G401.6 (cell line): ENCODE data around the gene THSD4.

ENCODE experiments used
- FAIRE-seq: peaks from 2 replicates; lab custom pipeline; 2012; peaks lifted over from hg19 to GRCh38; lab: Jason Lieb, UNC

Gene THSD4

DNA sequence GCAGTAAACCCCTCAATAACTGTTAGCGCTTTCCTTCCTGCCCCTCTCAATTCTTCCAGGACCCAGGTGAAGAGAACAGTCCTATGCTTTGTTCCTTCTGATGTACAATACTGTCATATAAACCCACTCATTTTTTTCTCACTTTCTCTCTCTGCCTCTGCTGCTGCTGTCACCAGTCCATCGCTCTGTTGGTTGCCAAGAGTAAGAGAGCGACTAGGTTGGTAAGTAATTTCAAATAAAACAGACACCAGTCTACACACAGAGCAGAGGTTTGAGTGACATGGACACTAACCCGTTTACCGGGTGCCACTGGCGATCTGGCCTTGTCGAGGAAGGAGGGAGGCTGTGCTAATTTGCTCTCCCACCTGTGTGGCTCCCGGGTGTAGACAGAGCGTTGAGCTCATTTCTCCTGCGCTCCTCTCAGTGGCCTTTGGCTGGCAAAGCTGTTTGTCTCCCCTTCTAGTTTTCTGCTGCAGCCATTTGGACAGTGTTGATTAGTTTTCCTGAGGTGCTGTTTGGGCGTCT, 215.4 kb downstream of the THSD4 start:
- no peak for FAIRE-seq

DNA sequence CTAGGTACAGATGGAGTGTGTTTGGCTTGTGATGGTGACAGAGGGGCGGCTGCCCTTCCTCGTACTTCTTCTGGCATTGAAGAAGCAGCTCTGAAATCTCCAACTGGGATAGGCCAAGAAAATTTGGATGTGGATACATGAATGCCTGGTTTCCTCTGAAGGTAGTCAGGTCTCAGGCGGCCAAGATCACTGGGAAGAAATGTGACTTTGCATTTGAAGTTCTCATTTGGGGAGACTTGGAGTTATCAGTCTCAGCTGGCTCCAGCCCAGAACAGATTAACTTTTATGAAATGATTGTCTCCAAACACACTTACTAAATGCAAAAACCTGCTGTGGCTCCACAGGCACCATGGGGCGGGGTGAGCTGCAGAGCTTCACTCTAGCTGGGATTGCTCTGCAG, 215.9 kb downstream of the THSD4 start:
- FAIRE-seq = no peak

DNA sequence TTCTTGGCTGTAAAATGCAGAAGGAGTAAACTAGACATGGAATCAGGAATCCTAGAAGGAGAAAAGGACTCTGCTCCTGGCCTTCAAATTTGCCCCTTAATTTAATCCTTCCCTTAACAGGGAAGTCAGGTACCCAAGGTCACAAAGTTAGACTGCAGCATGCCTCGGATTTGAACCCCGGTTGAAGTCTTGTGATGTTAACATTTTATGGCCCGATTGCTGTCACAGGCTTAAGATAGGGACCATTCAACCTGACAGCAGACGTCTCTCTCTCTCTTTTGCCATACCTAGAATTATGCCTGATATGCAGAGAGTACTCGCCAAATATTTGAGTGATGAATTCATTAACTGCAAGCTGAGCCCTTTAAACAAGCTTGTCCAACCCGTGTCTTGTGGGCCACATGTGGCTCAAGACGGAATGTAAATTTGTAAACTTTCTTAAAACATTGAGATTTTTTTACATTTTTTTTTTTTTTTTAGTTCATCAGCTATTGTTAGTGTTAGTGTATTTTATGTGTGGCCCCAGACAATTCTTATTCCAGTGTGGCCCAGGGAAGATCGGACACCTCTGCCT, 217.2 kb downstream of the THSD4 start:
- FAIRE-seq = no peak

DNA sequence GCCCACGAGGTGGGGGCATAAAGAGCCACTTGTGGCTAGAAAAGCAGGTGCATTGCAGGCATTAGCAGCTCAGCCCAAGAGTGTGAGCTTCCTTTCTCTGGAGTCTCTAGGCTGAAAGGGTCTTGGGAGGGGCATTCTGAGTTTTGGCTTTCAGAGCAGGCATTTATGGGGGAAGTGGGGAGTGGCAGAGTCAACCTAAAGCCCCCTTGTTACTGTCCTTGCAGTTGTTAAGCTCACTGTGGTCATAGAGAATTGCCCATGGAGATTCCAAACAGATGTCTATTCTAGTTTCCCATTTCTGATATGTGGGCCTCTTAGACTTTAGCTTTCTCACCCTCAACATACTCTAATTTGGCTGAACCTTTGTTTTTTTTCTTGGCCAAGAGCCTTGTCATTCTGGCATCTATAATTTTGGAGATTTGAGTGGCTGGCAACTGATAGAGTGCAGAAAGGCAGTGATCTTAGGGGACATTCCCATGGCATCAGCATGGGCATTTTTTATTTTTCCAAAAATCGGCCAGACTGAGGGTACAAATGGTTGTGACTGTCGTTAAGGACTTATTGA, 217.9 kb downstream of the THSD4 start:
- no peak for FAIRE-seq

DNA sequence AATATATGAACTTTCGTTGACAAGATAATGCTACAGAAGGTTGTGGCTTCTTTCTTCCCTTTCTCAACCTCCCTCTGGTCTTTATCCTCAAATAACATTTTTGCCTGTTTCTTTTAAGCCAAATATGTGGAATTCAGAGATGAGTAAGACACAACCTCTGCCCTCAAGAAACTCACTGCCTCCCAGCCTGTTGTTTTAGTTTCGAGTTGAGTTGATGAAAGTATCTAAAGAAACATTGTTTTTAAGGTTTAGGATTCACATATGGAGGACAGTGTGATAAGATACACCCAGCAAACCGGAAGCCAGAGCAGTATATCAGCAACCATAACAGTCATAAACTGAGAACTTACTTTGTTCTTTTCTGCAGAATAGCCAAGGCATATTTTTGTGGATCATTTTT, 218.6 kb downstream of the THSD4 start:
- FAIRE-seq = no peak

DNA sequence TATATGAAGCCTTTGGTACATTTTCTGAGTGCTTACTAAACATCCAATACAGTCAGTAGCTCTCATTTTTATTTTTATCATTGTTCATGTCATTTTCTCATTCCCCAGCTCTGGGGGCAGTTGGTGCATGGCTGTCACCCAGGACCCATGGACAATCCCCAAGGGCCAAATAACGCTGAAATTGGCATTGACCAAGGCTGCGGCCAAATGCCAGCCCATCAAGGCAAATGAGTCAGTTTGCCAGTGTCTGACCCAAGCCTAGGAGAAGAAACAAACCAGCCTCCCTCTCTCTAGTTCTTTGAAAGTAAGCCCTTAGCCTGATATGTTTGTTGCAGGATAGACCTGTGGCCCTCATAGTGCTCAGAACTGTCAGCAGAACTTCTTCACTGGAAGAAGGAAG, 219.2 kb downstream of the THSD4 start:
- no peak for FAIRE-seq

DNA sequence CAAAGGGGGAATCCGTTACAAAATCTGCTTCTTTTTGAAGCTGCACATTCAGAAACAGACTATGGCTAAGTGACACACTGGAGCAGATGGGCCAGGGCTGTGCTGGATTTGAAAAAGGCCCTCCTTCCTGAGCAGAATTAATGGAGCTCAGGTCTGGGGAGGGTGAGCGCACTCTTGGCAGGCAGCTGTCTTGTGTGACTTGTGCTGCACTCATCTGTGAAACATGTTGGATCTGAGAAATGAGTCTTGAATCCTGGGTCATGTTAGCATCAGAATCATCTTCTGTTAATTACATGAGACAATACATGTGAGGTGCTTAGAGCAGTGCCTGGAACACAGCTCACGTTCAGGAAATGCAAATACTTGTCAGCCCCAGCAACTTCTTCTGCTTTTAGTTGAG, 219.6 kb downstream of the THSD4 start:
- no peak for FAIRE-seq

DNA sequence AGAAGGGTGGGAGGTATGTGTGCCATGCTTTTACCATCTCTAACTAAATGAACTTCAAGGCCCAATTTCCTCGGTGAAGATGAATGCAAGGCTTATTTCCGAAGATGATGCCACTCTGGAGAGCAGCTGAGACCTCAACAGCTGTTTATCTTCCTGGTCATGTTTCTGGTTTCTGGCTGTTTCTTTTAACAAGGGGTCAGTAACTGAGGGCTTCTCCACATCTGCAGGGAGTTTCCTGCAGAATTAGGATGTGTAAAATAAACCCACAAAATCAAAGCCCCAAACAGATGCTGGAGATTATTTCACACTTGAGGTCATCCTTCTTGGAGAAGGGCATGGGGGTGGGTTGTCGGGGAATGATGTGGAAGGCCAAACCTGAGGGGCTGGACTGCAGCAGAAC, 220.3 kb downstream of the THSD4 start:
- FAIRE-seq = no peak

DNA sequence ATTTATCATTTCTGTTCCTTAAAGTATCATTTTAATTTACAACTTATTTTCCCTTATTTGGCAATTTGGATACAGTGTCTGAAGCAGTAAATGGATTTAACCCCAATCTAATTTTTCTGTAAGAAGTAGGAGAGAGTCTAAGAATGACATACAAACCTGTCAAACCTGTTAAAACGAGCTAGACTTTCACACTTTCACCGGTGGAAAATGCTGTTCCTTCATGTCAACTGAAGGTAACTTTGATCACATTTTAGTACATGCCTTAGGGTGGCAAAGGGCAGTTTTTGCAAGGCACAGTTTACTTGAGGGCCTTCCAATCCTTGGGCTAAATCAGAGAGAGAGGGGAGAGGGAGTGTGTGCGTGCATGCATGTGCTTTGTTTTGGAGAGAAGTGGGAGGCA, 221.4 kb downstream of the THSD4 start:
- FAIRE-seq = no peak

DNA sequence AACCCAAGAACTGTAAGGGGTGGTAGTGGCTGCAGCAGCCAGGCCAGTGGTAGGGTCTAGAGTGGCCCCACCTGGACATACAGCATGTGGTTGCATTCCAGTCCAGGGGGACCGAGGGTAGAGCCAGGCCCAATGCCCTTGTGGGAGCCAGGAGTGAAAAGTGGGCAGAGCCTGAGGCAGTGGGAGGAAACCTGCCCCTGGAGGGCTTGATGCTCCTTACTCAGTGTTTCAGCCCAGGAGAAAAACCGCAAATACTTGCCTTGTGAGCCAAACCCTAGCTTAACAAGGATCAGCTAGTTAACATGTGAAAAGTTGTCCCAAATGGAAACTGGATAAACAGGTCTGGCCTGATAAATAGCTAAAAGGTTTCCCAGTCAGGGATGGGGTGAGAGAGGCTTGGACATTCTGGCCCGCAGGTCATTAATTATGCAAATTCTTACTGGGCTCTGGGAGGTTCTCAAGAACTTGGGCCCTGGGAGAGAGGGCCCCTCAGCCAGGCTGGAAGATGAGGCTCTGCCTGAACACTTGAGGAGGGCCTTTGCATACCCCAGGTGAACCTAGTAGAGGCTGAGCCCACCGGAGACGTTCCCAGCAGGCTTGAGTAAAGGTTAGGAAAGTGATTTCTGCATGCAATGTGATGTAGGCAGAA, 222.1 kb downstream of the THSD4 start:
- FAIRE-seq = no peak

DNA sequence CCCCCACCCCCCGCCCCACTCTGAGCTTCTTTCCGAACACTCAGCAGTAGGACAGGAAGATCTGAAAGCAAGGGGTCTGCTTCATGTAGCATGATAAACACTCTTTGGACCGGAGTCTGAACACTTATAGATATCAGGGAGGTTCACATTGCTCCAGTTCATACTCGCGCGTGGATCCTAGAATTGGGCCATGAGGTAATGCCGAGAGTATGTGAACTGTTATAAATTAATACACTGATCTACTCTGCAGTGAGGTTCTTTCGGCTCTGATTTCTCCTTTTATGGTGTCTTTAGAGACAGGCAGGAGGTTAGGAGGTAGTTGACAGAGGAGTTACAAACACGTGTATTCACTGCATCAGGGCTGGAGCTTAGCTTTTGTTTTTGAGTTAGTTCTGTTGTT, 223.0 kb downstream of the THSD4 start:
- FAIRE-seq = no peak

DNA sequence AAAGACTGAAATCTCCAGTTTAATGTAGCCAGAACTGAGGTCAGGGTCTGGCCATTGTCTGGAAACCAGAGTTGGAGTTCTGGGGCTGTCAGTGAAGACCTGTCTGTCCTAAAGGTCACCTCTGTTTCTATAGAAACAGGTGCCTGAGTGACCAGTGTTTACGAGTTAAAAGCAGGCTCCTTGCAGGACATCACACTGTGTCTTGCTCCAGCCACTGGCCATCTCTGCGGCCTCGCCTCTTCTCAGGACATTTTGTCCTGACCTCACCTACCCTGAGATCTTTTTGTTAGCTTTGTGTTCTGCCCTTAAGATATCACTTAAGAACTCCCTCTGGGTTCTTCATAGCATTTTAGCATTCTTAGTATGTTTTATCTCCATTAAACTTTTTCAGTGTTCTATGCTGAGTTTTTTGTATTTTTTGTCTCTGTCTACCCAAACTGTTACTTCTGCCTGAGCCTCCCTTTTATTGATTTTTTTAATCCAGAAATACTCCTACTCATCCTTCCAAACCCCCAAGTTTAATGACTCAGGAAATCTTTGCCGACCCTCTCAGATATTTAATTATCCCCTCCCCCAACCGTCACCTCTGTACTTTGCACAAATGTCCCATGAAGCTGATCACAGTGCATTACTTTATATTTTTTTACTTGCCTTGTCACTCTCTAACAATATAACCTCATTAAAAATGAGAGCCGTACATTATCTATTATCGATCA, 223.7 kb downstream of the THSD4 start:
- FAIRE-seq = no peak

DNA sequence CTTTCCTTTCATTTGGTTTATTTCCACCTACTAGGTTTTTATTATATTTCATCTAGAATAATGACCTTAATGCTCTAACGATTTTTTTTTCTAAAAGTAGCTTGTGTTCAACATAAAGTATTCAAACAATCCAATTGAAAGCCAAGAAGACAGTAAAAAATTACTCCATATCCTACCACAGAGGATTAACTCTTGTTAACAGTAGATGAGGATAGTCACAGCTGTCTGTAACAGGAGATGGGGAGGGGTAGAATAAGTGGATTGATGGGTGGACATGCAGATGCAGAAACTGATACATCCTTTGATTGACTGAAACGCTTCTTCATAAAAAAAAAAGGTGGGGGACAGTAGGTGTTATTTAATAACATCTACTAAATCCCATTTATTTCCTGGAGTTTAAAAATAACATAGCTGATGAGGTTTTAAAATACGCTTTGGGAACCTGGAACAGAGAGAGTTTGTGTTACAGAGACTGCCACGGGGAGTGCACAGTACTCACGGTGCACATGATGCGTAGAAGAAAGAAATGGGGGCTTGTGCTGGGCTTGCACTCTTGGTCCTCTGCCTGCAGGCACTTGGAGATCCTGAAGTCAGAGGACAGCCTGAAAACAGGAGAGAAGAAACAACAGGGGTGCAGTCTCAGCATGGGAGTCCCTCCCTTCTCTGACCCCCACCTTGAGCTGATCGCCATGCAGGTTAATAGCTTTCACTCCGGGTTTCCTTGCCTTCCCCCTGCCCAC, 226.7 kb downstream of the THSD4 start:
- FAIRE-seq = no peak

DNA sequence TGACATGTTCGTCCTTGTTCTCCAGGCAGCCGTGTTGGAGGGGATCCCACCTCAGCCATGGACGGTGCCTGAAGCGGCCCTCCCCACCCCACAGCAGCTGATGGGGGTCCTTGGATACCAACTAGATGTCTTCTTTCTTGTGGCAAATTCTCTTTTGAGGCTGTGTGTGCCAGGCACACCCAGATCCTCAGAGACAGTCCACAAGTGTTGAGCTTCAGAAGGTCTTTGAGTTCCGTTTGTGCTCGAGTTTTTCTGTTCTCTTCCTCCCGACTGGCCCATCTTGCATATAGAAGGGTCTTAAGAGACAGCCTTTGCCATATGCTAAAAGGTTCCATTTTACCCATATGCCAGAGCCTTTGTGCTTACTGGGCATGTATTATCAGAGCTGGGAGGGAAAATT, 227.4 kb downstream of the THSD4 start:
- no peak for FAIRE-seq

DNA sequence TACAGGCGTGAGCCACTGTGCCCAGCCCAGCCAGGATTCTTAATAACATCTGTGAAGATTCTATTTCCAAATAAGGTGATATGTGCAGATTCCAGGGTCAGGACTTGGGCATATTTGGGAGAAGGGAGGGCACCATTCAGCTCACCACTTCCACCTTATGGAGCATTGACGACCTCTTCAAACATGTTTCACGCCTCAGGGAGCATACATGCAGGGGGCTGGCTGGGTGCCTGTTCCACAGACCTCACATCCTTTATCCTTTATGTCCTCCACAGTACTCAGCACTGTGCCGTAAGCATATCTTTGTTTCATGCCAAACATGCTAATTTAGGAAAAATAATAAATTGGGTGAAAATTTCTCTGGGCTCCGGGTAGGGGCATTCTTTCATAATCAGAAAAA, 229.0 kb downstream of the THSD4 start:
- no peak for FAIRE-seq

DNA sequence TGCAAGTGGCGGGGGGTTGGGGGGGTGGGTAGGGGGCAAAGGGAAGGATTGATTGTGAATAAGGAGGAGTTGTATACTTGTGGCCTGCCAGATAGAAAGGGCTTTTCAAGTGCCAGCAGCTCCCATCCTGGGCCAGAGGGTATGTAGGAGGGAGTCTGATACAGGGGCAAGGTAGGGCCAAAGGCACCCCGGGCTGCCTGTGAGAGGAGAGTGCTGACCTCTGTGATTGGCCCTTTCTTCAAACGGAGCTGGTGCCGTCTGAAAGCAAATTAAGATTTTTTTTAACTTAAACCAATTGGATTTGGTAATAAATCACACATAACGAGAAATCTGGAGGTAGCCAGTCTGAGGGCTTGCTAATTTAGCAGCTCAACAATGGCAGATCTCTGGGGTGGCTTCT, 229.9 kb downstream of the THSD4 start:
- FAIRE-seq = no peak

DNA sequence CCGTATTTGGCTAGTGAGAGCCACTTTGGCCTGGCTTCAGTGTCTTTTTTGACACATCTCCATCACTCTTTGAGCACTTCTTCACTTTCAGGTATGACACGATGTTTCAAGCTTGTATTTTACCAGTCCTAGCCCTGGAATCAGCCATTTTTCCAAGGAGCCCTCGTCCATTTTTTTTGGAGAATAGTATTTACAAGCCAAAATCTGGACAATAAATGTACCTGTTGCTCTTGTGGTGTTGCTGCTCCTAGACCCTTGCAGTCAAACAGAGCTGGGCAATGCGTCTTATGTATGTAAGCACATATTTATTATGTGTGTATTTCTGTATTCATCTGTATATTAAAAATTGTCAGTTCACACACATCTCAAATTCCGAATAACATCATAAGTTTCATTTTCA, 231.2 kb downstream of the THSD4 start:
- FAIRE-seq = no peak

DNA sequence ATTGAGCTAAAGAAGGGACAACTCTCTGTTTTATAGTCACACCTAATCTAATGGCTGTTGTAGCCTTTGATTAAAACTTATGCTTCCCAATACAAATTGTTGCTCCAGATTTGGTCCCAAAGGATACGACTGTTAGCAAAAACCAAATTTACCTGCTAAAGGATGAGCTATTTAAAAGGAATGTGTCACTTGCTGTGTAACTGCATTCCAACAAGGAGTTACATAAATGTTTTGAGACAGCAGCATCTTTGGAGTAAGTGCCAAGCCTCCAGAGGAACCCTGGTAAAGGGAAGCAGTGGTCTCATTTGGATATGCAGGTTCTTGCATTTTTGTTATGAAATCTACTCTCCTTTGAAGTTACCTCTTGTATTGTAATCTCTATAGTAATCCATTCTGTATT, 233.3 kb downstream of the THSD4 start:
- no peak for FAIRE-seq

DNA sequence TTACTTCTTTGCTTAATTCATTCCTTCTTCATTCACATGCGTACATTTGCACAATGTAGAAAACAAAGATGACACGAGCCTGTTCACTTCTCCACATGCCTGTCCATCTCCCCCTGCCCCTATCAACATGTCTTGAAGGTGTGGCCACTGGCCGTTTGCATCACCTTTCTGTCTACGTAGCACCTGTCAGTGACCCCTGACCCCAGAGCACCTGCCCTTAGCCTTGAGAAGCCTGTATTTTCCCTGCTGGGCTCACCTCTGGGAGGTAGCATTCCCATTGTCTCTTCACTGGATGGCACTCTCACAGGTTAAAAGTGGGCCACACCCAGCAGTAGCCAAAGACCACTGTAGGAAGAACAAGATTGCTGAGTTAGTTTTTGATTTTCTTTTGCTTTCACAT, 234.1 kb downstream of the THSD4 start:
- FAIRE-seq = no peak

DNA sequence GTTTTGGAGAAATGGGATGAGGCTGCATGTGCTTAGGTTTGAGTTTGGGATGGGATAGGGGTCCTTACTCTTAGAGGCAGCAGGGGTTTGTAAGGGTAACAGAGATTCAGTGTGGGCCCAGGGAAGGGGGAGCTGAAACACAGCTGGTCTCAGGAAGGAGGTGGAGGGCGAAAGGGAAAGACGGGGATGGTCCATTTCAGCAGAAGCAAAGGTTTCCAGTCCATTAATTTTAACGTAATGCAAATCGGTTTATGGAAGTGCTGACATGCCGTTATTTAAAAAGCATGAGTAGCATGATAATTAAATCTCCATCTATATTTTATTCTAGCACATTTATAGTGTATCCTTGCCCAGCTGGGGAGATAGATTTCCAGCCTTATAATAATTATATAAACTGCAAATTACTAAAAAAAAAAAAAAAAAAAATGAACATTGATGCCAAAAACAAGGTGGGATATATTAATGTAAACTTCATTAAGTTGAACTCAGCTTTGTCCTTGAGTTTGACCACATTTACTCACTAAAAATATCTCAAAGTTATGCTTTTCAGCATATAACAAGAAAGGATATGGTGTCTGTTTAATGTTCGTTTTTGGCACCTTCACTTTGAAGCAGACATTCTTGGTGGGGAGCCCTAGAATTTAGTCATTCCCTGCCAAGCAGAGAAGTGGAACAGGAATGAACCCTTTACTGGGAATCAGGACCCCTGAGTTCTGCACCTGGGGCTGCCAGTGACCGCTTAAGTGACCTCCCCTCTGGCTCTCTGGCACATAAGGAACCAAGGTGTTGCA, 234.7 kb downstream of the THSD4 start:
- no peak for FAIRE-seq

DNA sequence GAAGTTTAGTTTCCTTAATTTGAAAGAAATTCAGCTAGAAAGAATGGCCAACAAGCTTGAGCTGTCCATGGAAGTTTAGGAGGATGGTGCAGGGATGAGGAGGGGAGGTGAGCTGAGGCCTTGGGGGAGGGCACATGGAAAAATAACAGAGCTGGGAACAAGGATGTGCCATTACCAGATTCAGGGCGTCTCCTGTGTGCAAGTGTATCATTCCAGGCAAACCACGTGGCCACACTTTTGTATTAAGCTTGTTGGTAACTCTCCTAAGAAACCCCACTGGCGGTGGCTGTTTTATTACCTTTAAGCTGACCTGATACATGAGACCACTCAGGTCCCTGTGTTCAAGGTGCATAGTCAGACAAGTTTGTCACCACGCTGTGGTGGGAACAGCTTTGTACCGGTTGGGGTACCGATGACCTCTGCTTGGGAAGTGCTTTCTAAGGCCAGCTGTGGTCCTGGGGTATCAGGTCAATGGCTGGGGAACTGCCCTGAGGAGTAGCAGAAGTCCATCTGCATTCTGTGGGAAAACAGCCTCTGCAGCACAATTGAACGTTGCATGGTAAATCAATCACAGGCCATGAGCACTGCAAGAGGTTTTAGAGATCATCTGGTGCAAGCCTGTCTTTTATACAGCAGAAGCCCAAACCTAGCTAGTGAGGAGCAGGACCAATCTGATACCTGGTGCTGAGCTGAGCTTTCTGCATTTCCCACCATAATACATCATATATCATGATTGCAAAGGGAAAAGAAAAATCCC, 235.5 kb downstream of the THSD4 start:
- FAIRE-seq = no peak
